ENCODE results near the gene PAK3.

The PAK3 gene

GRCh38 chrX:111095974-111096895 lies at the start of gene PAK3:
Gene PAK3, plus strand, starts transcription at chrX:111096191. Its CDS starts 26,913 bp downstream, at chrX:111123104.
- intact Hi-C loops (cut with DNase I): no loop called here
- peak in 41 of 42 donors; percentile 19 to 82 (median 48) for DNase-seq

DNA sequence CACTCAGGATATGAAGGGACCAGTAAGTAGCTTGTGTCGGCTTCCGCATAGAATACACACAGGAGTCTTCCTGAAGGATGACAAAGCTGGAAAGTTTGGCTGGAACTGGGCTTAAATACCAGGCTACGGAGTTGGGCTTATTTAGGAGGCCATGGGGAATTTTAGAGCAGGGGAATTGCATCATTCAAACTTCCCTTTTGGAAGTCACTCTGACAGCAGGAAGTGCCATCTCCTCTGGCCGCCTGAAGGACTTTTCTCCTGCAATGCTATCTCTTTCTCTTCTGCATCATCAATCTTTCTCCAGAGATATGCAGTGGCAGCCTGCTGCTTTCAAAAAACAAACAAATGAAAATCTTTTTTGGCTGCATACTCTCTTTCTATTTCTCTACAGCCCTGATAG lies 48.4 kb upstream of the PAK3 start:
- DNase-seq: no peak
- intact Hi-C loops (cut with DNase I): no loop called here

DNA sequence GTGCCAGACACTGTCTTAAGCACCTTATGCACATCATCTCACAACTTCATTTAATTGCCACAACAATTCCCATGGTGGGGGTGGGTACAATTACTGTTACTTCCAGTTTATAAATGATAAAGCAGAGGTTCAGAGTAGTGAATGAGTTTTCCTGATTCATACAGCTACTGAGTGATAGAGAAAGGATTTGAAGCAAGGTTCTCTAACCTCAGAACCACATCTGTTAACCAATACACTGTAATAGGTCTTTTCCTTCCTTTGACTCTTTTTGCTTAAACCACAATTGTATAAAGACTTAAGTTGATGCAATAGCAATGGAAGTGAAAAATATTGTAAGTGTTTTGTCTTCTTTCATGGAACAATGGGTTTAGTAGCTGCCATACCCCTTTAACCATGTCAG lies 43.5 kb upstream of the PAK3 start:
- no peak for DNase-seq
- intact Hi-C loops (cut with DNase I): no loop called here

DNA sequence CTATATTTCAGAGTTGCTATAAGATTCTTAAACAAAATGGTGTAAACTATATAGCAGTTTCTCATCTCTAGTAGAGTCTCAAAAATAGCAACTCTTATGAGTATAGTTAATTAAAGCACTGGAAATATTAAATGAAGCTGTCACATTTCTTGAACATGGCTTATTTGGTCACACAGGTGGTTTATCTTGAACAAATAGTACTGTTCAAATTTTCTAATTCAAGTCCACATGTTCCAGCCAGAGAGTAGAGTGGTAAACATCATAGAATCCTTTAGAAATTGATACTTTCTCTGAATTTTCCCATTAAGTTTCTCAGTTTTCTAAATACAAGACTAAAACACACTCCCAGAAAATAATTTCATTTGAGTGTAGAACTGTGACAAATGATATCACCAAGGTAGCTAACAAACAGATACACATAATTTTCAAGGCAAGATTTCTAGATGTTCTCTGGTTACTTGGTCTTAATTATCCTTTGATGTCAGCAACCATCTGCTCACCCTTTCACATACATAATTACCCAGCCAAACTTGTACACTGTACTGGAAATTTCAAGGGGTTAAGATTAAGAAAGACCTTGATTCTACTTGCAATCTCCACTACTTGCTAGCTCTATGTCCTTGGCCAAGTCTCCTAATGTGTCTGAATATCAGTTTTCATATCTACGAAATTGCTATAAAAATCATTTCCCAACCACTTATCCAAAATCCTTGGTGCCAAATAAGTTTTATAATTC lies 24.3 kb upstream of the PAK3 start:
- intact Hi-C loops (cut with DNase I): no loop called here
- DNase-seq: no peak

- intact Hi-C loops (cut with DNase I): no loop called here
- no peak for DNase-seq
These were observed 12.9 kb upstream of the PAK3 start for GRCh38 chrX:111083081-111083480.

DNA sequence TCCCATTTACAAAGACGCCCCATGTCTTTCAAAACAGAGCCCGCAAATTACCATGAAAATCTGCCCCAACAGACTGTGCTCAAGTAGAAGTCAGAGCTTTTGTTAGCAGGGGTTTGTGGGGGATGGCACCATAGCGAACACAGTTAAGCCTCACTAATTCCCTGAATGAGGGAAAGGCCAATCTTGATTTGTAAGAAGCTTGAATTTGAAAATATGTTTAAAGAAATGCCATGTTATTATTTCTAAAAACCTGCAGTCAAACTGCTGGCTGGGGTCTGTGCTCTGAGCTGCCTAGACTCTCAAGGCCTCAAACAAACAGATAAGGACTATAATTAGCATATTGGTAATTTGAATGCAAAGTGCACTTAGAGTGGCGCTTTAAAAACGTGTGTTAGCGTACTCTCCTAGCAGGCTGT lies 9.4 kb upstream of the PAK3 start:
- DNase-seq: no peak
- intact Hi-C loops (cut with DNase I): no loop called here

DNA sequence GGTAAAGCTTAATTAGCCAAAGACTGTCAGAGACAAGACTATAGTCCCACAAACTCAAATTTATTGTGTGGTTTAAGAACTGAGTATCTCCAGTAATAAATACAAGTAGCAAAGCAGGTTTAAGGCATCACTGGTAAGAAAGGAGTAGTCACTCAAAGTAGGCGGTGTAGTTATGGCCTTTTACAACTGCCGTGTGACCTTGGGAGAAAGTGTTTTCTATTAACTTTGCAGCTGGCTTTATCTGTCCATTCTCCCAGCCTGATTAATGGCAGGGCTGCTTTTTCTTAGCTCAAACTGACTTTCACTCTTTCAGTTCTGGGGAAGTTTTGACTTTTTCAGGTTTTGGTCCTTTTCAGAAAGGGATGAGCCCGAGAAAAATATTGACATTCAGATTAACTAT lies 7.4 kb upstream of the PAK3 start:
- intact Hi-C loops (cut with DNase I): no loop called here
- DNase-seq: no peak

- no peak for DNase-seq
- intact Hi-C loops (cut with DNase I): no loop called here
These were observed 5.5 kb upstream of the PAK3 start for GRCh38 chrX:111090458-111090857.

DNA sequence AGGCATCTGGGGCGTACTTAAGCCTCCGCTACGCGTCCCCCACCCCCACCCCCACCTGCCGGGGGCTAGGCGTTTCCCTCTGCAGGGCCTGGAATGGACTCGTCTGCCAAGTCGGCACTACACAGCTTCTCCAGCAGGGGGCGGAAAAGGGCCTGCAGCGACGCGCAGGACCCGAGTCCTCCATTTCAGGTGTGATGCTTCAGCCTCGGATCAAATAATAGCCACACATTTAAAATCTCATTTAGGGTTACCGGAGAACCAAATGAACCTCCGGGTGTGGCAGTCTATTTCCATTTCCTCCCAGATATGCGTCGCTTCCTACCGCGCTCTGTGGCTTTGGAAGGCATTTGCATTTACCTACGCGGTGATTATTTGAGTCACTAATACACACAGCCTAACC lies 2.9 kb downstream of the PAK3 start:
- intact Hi-C loops (cut with DNase I): no loop called here
- peak in 41 of 42 donors; percentile 11 to 79 (median 49) for DNase-seq

DNA sequence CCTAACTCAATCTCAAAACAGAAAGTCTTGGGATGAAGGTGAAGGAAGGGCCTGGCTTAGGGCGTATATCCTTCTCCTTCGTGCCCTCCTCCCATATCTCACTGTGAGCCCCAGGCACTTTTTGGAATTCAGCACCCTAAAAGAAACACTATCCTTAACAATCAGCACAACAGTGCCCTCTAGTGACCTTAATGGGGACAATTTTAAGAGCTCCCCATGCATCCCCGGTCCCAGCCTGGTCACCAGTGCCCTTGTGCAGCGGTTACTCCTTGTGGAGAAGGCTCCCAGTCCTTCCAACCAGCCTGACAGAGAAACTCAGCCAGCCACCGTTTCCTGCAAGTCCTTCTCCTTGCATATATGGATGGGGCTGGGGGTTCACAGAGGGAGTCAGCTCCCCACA lies 4.2 kb downstream of the PAK3 start:
- intact Hi-C loops (cut with DNase I): loop anchor here (5.0 to 10.0 kb wide), 2 partner anchors 345 to 648 kb away; no protein-coding TSS in a partner anchor

DNA sequence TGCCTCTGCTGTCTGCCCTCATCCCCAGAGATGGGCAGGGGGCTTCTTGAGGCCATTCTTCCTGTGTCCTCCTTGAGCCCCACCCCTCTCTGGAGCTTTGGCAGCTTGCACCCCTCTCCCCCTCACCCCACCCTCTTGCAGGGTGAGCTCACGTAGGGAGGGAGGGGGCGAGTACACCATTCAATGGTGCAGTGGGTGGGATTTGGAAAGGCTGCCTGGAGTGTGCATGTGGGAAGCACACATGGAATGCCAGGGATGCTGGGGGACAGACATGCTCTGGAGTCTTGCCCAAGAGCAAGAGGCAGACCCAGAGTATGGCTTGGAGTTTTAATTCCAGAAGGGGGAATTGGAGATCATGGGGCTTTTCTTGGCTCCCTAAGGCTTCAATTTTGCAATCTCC lies 5.6 kb downstream of the PAK3 start:
- DNase-seq: peak in 19 of 42 donors; percentile 10 to 67 (median 31)
- intact Hi-C loops (cut with DNase I): loop anchor here (5.0 to 10.0 kb wide), 2 partner anchors 343 to 649 kb away; no protein-coding TSS in a partner anchor

More for the DNA sequence above, 4.2 kb downstream of the PAK3 start:
- peak in 12 of 42 donors; percentile 12 to 48 (median 24) for DNase-seq

GRCh38 chrX:111102636-111103035 lies 6.6 kb downstream of the PAK3 start:
- intact Hi-C loops (cut with DNase I): loop anchor here (5.0 to 10.0 kb wide), 2 partner anchors 342 to 650 kb away; no protein-coding TSS in a partner anchor
- no peak for DNase-seq

GRCh38 chrX:111103246-111103645 lies 7.3 kb downstream of the PAK3 start:
- intact Hi-C loops (cut with DNase I): loop anchor here (5.0 to 10.0 kb wide), 2 partner anchors 342 to 651 kb away; no protein-coding TSS in a partner anchor
- no peak for DNase-seq

- intact Hi-C loops (cut with DNase I): no loop called here
- no peak for DNase-seq
These were observed 14.2 kb downstream of the PAK3 start for GRCh38 chrX:111110098-111110775.

DNA sequence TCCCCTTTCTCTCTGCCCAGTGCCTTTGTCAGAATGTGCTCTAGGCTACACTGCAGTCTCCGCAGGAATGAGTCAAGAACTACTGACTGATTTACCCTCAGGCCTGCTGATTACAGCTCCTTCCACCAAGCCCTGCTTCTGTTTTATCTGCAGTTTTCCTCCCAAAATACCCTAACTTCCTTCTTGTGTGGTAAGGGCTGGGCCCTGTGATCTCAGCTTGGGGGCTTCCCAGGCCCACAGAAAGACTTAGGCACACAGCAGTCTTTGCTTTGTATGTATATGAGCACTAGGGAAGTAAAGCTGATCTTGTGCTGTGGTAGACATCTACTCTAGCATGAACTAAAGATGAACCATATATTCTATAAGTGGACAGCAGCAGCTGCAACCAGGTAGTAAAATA lies 18.8 kb downstream of the PAK3 start:
- intact Hi-C loops (cut with DNase I): no loop called here
- DNase-seq: no peak

- no peak for DNase-seq
- intact Hi-C loops (cut with DNase I): no loop called here
These were observed 20.7 kb downstream of the PAK3 start for GRCh38 chrX:111116666-111117065.

- DNase-seq: no peak
- intact Hi-C loops (cut with DNase I): no loop called here
These were observed 23.4 kb downstream of the PAK3 start for GRCh38 chrX:111119341-111119740.

DNA sequence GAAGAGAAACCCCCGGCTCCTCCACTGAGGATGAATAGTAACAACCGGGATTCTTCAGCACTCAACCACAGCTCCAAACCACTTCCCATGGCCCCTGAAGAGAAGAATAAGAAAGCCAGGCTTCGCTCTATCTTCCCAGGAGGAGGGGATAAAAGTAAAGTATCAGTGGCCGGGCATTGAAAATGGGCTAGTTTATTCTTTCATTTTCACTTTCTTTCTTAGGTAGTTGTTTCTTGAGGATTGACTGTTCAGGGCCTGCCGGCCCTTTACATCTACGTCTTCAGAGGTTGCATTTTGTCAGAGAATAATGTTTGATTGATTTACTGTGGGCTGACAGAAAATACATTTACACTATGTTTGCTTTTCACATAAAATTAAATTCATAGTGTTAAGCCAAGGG lies 27.1 kb downstream of the PAK3 start:
- intact Hi-C loops (cut with DNase I): no loop called here
- DNase-seq: no peak

DNA sequence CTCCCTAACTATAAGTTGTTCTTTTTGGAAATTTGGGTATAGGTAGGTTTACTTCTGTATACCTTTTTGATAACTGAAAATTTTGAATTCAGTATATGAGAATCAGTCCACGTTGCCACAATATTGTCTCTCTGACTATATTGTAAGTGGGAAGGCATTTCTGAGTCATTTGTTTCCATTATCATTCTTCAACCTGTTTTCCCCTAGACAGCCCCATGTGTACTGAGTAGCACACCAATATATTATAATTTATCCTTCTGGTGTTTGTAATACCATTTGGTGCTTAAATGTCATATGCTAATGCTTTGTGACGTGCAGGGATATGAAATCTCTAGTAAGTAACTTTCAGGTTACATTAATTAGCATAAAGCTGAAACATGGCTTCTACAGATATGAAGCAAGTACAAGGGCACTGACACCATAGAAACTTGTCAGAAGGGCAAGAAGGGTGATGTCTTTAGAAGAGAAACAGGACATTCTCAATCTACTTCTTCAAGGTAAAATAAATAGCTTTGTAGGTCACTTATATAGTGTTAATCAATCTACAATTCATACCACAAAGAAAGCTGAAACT lies 27.7 kb downstream of the PAK3 start:
- intact Hi-C loops (cut with DNase I): no loop called here
- DNase-seq: no peak

All from head of caudate nucleus (tissue), 42 donors.